Parathyroid adenoma (tissue), 2 donors: ENCODE data around the gene ADGRF4.

Experiments
- H2AFZ ChIP-seq: fragments of 300-600 bp; sonication (generic); one replicate; pipeline ENCODE4 v1.7.0; 2017; ENCODE audit warnings: antibody characterized with exemption, mild to moderate bottlenecking
- H3K27ac ChIP-seq: fragments of 300-600 bp; sonication (generic); one replicate; pipeline ENCODE4 v1.7.0; 2017
- H3K27me3 ChIP-seq: fragments of 300-600 bp; sonication (generic); one replicate; pipeline ENCODE4 v1.7.0; 2017; ENCODE audit warnings: low read length; ENCODE audit not compliant: control insufficient read depth, insufficient read depth
- H3K36me3 ChIP-seq: fragments of 300-600 bp; sonication (generic); one replicate; pipeline ENCODE4 v1.7.0; 2017; ENCODE audit warnings: low read length; ENCODE audit not compliant: control insufficient read depth, insufficient read depth
- H3K4me1 ChIP-seq: fragments of 300-600 bp; sonication (generic); one replicate; pipeline ENCODE4 v1.7.0; 2017; ENCODE audit warnings: control low read depth
- H3K4me2 ChIP-seq: fragments of 300-600 bp; sonication (generic); one replicate; pipeline ENCODE4 v1.7.0; 2017; ENCODE audit warnings: low read length
- H3K4me3 ChIP-seq: fragments of 300-600 bp; sonication (generic); one replicate; pipeline ENCODE4 v1.7.0; 2017; ENCODE audit warnings: low read depth, low read length
- H3K79me2 ChIP-seq: fragments of 300-600 bp; sonication (generic); one replicate; pipeline ENCODE4 v1.7.0; 2017; ENCODE audit warnings: control low read depth
- H3K9ac ChIP-seq: fragments of 300-600 bp; sonication (generic); one replicate; pipeline ENCODE4 v1.7.0; 2017; ENCODE audit warnings: mild to moderate bottlenecking
- H3K9me3 ChIP-seq: fragments of 300-600 bp; sonication (generic); one replicate; pipeline ENCODE4 v1.7.0; 2017; ENCODE audit warnings: low read length; ENCODE audit not compliant: control insufficient read depth
- CTCF ChIP-seq: fragments of 300-600 bp; sonication (generic); IDR thresholded peaks from one replicate; pipeline ENCODE4 v1.7.0; 2017; ENCODE audit warnings: antibody characterized with exemption, mild to moderate bottlenecking
- donor health status: primary hyperparathyroidism.

Gene ADGRF4

GRCh38 chr6:47698342-47698787 lies at the start of gene ADGRF4:
ADGRF4 (plus strand) TSS chr6:47698580; CDS start chr6:47707246, 8,666 bp downstream.
- no peaks in the 10 kb centered on the region for H3K27me3 ChIP-seq
- H3K4me1 ChIP-seq, result no peaks in the 10 kb centered on the region
- H3K9me3 ChIP-seq, result no peaks in the 10 kb centered on the region
- no peak for TF ChIP-seq CTCF
- H3K79me2 ChIP-seq, result no peaks in the 10 kb centered on the region
- H3K4me2 ChIP-seq, result no peak within 1 kb of the TSS
- no peaks in the 10 kb centered on the region for H3K36me3 ChIP-seq
- H3K9ac ChIP-seq, result no peak within 1 kb of the TSS
- no peak within 1 kb of the TSS for H3K4me3 ChIP-seq
- no peak within 1 kb of the TSS for H3K27ac ChIP-seq
- peak within 1 kb of the TSS; percentile 11 for H2AFZ ChIP-seq

GRCh38 chr6:47650553-47651432 lies 47.6 kb upstream of the ADGRF4 start:
- H3K79me2 ChIP-seq, result no peaks in the 10 kb centered on the region
- no peak overlapping the region for H3K9ac ChIP-seq
- H3K4me1 ChIP-seq, result no peaks in the 10 kb centered on the region
- no peak for TF ChIP-seq CTCF
- H3K4me3 ChIP-seq, result no peak overlapping the region
- no peak overlapping the region for H3K4me2 ChIP-seq
- no peaks in the 10 kb centered on the region for H3K9me3 ChIP-seq
- H3K36me3 ChIP-seq, result no peaks in the 10 kb centered on the region
- no peaks in the 10 kb centered on the region for H3K27me3 ChIP-seq
- H3K27ac ChIP-seq, result no peak overlapping the region
- H2AFZ ChIP-seq, result peak overlapping the region; percentile 11

DNA sequence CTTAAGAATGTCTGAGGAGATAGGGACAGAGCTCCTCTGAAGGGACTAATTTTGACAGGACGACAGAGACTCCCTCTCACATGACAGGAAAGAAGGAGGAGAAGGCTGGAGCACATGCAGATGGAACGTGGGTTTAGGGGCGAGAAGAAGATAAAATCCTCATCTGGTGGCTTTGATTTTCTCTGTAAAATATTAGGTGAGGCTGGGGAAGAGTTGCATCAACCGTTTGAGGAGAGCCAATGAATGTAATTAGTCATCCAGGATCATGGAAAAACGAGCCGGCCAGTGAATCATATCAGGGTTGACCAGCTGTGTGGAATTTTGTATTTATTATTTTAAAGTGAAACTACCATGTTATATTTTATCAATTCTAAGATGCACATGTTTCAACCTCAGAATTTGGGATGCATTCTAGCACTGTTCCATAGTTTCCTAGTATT lies 46.9 kb upstream of the ADGRF4 start:
- peak overlapping the region; percentile 9 for H2AFZ ChIP-seq
- no peaks in the 10 kb centered on the region for H3K36me3 ChIP-seq
- H3K4me3 ChIP-seq, result no peak overlapping the region
- no peak overlapping the region for H3K4me2 ChIP-seq
- H3K27me3 ChIP-seq, result no peaks in the 10 kb centered on the region
- H3K9ac ChIP-seq, result no peak overlapping the region
- H3K4me1 ChIP-seq, result no peaks in the 10 kb centered on the region
- H3K9me3 ChIP-seq, result no peaks in the 10 kb centered on the region
- no peak overlapping the region for H3K27ac ChIP-seq
- TF ChIP-seq CTCF, result no peak
- H3K79me2 ChIP-seq, result no peaks in the 10 kb centered on the region

GRCh38 chr6:47653706-47654105 lies 44.7 kb upstream of the ADGRF4 start:
- H3K79me2 ChIP-seq, result no peaks in the 10 kb centered on the region

More at GRCh38 chr6:47653706-47654105, 44.7 kb upstream of the ADGRF4 start:
- no peaks in the 10 kb centered on the region for H3K9me3 ChIP-seq
- no peak overlapping the region for H2AFZ ChIP-seq
- H3K9ac ChIP-seq, result no peak overlapping the region
- no peak for TF ChIP-seq CTCF
- no peak overlapping the region for H3K4me2 ChIP-seq
- H3K36me3 ChIP-seq, result no peaks in the 10 kb centered on the region
- no peak overlapping the region for H3K4me3 ChIP-seq
- no peaks in the 10 kb centered on the region for H3K4me1 ChIP-seq
- no peaks in the 10 kb centered on the region for H3K27me3 ChIP-seq
- H3K27ac ChIP-seq, result no peak overlapping the region
